GM03348 (cell line): ENCODE results near the gene PDHX.
"Not testable (repeated sequence)": the region's sequence is repeated elsewhere in the genome, so short reads cannot be mapped to it uniquely, and the experiment has no call there.

Experiments
- DNase-seq: peaks from one replicate; pipeline ENCODE4 v3.0.0; 2012; ENCODE audit warnings: low spot score

PDHX gene

DNA sequence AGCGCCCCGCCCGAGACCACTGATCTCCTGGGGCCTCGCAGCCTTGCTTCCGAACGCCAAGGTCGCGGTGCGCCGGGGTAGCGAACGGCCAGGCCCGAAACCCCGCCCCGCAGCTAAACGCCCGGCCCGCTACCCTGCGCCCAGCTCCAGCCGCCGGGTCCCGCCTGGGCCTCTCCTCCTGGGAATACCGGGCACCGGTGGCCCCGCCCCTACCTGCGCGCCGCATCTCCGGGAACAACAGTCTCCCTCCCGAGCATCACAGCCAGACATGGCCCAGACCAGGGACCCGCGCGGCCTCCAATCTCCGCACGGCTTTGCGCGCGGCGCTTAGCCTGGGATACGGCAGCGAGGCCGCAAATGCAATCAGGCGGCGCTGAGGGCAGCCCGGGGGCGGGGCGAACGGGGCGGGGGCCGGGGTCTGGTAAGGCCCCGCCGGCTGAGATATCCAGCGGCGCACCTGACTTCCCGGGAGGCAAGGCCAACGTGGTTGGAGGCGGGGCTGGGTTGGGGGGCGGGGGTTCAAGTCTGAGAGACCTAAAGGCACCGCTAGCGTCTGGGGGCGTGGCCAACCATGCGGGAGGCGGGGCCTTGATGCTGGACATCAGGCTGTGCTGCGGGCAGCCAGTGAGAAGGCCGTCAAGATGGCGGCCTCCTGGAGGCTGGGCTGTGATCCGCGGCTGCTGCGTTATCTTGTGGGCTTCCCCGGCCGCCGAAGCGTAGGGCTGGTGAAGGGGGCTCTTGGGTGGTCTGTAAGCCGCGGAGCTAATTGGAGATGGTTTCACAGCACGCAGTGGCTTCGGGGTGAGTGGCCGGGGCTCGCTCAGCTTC is at the start of gene PDHX, which contains the start of gene APIP:
Gene PDHX, plus strand, starts transcription at position 604 of the 828 bp plus-strand sequence. Its CDS starts 38 bp downstream, at position 642.
Gene APIP, minus strand, starts transcription at position 365 of the 828 bp plus-strand sequence. Its CDS starts 95 bp downstream, at position 270.
- peak; percentile 99 for DNase-seq

DNA sequence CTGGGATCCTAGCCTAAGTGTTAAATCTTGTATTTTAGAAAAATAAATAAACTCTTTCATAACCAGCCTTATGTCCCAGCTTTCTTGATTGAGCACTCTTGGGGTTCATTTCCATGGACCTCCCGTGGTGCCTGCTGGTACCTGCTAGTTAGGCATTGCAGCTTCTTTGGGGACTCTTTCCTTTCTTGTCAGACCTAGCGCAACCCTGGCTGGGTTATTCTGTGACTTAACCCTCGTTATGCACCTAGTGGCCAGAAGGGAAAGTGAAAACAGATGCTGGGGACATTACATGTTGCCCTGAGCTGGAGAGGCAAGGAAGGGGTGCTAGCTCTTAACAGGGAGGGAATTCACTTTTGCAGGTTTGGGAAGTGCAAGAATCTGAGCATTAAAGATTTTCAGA is 47.0 kb upstream of the PDHX start:
- DNase-seq = no peak

DNA sequence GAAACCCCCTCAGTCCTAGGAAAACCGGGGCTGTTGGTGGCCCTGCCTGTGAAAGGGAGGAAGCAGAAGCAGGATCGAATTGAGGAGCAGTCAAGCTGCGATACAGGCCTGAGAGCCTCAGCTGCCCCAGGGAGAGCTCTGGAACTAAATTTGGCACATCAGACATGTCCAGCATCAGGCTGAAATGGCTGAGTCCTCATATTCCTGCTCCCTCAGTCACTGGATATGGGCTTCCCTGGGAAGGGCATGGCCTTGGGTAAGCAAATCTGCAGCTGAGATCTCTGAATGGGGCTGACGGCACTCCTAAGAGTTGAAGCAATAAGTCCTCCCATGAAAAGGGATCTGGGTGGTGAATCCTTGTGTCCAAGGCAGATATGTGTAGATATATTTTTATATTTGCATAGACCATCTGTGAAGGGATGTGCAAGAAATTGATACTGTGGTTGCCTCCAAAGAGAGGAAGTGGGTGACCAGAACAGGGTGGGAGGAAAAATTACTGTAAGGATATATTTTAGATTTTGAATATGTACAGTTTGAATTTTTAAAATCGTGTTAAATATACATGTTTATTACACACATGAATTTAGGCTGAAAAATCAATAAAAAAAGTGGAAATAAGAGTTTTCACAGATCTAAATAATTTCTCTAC is 45.7 kb upstream of the PDHX start:
- no peak for DNase-seq

DNA sequence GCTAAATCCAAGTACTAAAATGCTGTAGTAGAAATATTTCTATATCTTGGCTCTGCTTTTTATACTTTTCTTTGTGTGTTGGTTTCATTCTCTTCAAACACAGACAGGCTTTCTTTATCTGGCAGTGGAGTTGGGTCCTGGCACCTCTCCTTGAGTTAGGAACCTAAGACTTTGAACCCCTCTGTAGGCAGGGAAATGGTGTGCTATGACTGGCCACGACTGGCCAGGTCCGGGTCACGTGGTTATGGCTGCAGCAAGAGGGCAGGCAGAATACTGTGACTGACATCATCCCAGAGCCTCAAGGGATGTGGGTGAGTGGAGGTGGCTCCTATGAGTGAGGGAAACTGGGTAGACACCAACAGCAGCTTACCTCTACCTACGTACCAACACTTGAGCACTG is 42.2 kb upstream of the PDHX start:
- no peak for DNase-seq

DNA sequence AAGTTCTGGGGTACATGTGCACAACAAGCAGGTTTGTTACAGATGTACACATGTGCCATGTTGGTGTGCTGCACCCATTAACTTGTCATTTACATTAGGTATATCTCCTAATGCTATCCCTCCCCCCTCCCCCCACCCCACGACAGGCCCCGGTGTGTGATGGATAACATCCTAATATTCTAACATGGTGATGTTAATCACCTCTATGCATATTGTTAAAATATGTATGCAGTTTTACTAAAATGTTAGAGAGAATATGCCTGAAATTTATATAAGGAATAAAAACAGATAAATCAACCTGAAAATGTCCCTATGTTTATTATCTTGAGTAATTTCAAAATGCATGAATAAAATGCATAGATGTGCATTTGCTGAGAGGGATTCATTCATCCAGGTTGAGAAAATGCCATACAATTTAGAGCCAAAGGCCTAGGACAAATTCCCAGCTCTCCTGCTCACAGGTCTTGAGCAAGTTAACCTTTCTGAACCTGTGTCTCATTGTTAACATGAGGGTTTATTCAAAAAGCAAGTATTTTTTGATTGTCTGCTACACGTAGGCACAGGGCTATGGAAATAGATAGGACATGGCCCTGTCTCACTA is 38.9 kb upstream of the PDHX start:
- DNase-seq = no peak

DNA sequence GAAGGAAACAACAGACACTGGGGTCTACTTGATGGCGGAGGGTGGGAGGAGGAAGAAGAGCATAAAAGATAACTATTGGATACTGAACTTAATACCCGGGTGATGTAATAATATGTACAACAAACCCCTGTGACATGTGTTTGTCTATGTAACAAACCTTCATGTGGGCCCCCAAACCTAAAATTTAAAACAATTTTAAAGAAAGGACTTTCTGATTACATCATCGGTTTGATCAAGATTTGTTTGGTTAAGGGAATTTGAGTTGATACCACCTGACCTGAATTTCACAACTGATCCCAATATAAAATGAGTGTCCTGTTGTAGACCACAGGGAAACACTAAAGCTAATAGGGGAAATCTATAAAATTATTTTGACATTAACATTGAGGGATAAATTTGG is 34.5 kb upstream of the PDHX start:
- DNase-seq = no peak

DNA sequence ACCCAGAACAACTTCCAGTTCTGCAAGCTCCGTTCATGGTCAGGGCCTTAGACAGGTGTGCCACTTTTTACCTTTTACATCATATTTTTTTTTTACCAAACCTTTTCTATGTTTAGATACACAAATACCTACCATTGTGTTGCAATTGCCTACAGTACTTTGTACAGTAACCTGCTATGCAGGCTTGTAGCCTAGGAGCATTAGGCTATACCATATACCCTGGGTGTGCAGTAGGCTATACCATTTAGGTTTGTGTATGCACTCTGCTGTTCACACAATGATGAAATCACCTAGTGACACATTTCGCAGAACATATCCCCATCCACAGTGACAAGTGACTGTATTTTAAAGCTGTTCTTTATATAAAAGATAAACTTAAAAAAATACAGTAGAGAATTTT is 29.8 kb upstream of the PDHX start:
- DNase-seq = no peak

DNA sequence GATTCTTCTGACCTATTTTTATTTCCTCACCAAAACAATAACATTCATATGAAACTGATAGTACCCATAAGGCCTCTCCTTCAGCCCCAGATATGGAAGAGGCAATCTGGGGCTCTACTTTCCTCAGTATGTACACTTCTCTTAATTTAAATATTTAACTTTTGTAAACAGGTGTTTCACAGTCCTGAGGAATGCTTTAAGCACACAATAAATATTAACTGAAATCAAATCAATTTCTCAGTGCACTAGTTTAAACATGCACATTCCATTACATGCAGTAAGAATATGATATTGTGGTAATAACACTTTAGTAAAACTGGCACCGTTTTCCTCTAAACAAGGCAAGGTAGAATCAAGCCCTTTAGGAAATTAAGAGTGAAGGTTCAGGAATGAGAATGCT is 29.2 kb upstream of the PDHX start:
- no peak for DNase-seq

DNA sequence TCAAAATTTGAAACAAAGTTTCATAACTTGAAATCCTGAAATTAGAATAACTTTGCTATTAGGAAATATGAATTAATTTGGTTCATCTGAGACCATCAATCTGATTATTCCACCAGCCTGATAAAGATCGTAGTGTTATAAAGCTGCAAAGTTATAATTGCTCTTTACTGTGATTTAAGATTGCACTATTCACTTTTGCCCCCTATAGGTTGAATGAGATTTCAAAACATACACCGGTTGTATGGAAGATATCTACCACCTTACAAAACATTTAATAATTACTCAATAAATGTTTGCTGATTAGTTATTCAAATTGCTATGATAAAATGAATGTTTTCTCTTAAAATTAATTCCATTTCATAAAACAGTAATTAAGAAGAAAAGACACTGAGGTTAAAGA is 26.3 kb upstream of the PDHX start:
- no peak for DNase-seq

DNA sequence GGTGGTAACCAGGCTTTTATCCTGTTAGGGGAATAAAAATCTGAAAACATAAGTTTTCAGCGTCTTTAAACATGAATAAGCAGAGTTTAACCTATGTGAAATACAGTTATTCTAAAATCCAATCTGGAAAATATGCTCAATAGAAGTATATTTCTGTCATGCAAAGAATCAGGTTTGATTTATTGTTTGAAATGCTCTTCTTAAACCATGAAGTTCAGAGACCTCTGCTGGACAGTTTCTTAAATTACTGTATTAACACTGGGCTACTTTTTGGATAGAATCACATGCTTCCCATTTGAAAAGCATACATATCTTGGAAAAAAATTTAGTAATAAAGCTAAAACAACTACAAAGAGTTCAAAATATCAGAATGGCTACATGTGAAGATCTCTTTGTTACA is 25.6 kb upstream of the PDHX start:
- DNase-seq = peak; percentile 32

DNA sequence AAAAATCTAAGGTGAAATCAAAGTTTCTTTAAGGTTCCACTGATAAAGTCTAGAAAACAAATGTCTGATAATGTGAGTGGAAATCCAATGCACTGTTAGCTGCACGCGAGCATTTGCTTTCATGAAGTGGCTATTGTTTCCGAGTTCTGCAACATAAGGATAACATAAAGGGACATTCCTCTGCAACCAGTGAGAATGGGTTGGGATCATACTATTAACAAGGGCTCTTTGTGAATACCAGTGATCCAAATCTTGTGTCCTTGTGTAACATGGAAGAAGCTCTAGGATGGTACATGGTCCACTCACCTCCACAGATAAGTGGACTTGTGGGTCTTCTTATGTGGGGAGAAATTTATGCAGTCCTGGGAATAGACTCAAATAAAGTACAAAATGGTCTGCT is 24.8 kb upstream of the PDHX start:
- DNase-seq = no peak

DNA sequence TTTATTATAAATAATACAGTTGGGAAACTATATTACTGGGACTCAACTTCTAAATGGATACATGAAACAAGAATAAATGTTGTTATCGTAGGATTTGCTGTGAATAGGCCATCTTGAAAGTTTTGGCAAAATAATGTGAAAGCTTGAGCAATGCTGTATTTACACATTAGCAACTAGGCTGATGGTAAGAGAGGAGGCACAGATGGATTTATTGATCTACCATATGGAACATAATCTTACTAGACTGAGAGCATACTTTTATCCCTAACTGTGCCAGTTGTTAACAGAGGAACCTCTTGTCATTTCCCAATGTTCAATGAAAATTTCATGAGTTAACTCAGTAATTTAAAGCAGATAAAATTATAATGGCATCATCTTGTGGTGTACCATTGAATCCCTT is 23.0 kb upstream of the PDHX start:
- DNase-seq = no peak

DNA sequence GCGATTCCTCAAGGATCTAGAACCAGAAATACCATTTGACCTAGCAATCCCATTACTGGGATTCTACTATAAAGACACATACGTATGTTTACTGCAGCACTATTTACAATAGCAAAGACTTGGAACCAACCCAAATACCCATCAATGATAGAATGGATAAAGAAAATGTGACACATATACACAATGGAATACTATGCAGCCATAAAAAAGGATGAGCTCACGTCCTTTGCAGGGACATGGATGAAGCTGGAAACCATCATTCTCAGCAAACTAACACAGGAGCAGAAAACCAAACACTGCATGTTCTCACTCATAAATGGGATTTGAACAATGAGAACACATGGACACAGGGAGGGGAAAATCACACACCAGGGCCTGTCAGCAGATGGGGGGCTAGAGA is 20.2 kb upstream of the PDHX start:
- DNase-seq = not testable (repeated sequence)

DNA sequence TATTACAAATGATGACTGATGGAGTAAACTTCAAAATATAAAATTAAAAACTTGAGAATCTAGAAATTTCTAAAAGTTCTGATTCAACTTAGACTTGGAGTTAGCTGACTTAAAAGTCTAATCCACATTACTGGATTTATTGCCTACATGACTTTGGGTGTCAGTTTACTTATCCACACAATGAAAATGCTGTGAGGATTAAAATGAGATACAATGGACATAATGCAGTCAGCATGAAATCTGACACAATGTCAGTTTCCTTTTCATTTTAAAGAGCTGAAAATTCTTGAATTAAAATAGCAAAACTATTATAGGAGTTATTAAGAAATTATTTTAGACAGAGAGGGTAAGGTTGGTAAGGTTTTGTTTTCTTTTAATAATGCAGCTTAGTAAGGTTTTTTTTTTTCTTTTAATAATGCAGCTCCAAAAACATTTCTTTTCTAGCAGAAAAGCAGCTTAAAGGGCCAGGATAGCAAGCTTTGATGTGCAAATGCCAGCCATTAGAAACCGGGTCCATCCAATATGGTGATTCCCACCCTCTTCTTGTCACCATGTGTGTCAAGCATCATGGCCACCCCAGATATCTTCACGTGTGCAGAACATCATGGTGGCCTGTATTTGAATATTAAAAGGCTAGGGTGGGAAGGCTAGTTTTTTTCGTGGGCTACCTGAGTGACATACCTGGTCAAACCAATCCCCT is 19.1 kb upstream of the PDHX start:
- no peak for DNase-seq

DNA sequence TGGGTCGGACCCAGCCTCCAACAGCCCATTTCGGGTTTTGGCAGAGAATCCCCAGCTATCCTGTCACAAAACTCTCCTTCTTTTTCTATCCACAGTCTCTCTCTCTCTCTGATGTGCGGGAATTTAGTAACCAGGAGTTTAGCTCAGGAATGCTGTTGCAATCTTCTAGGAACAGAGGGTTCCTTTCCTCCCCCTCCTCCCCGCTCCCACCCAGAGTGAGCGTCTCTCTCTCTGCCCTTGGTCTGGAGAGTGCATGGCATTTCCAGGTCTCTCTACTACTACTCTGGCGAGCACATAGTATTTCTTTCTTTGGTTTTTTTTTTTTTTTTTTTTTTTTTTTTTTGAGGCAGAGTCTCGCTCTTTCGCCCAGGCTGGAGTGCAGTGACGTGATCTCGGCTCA is 17.9 kb upstream of the PDHX start:
- no peak for DNase-seq

DNA sequence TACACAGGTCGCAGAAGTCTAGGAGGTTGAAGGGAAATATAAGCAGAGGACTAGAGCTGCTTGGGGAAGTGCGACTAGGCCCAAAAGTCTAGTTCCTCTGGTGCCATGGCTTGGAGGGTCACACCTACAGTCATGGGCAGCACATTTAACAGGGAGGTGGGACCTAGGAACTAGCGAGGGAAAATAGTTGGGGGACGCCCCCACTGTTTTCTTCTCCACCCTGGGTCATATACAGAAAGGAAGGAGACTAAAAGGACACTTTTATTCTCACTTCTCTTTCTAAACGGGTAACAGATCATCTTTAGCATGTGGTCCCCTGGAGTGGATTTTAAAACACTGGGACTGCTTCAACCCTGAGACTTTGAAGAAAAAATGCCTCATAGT is 16.8 kb upstream of the PDHX start:
- DNase-seq = no peak

DNA sequence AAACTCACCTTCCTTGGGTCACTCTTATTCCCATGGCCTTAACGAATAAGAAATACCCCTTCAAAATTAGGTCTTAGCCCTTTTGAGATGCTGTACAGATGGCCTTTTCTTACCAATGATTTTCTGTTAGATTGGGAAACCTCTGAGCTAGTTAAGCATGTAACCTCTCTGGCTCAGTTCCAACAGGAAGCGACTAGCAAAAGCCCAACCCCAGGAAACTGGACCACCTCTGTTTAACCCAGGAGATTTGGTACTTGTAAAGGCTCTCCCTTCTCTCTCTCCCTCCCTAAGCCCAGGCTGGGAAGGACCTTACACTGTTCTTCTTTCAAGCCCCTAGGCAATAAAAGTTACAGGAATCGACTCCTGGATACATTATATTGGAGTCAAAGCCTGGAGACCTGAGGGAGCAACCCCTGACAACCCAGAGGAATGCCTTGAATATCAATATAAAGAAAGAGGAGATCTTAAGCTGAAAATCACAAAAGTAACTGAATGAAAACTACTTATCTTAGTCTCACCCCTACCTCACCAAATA is 11.9 kb upstream of the PDHX start:
- DNase-seq = no peak

DNA sequence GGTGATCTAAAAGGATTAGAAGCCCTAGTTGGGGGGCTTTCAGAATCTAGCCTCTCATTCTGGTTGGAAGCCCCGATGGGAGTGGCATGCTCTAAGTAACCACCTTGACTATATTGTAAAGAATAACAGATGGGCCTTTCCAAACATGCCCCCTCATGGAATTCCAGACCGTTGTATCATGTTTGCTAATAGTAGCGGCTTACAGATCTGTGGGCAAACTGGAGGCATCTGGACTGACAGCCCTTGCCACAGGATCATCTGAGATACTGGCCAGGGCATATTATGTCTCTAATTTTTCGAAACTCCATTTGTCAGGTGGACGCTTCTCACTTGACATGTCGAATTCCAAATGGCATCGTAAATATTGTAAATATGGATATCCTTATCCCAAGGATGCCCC is 10.8 kb upstream of the PDHX start:
- DNase-seq = no peak

DNA sequence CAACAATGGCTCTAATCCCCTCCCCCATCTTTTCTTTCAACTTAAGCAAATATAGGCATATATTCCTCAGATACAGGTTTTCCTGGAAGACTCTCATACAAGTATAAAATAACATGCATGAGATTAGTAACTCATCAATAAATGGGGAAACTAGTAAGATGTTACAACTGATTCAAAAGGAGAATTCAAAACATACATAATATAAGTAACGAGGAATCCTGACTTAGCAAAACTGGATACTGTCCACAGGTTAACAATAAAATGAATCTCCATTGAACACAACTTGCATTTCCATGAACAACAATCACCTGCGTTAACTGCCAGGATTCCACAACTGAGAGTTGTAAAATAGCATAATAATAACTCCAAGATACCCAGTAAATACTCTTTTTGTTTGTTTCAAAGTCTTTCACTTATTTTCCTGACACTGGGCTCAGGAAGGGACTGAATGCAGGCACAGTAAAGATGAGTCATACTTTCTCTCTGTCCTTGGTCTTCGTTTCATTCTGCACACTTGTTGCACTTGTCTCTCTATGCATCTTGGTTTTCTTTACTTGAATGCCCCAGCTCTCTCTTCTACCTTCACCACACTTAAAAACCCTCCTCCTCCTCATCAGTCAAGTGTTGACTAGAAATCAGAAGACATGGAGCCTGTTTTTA is 8.4 kb upstream of the PDHX start:
- no peak for DNase-seq

DNA sequence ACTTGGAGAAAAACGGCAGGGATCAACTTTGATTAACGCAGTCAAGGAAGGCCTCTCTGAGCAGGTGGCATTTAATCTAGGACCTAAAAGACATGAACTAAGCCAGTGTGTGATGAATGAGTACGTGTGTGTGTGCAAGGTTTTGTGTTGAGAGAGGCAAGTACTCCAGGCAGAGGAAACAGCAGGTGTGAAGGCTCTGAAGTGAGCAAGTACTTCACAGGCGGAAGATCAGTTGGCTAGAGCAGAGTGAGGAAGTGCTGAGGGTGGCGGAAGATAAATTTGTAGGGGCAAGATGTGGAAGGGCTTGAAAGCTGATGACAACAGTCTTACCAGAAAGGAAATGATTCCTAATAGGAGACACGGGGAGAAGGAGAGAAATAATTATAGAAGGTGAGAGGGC is 7.0 kb upstream of the PDHX start:
- no peak for DNase-seq

DNA sequence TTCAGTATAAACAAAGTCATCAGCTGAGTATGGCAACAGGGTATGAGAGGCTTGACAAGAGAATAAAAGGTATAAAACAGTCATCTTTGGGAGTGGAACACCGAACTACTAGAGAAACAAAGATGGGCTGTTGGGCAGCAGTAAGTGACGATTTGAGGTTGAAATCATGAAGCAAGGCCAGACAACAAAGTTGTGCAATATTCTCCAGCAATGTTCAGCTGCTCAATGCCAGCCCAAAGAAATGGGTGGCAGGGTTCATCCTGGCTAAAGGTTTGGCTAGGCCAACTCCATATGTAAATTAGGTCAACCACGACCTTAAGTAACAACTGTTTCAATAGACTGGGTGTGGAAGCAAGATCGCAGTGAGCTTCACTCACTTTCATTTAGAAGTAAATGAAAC is 6.5 kb upstream of the PDHX start:
- no peak for DNase-seq

DNA sequence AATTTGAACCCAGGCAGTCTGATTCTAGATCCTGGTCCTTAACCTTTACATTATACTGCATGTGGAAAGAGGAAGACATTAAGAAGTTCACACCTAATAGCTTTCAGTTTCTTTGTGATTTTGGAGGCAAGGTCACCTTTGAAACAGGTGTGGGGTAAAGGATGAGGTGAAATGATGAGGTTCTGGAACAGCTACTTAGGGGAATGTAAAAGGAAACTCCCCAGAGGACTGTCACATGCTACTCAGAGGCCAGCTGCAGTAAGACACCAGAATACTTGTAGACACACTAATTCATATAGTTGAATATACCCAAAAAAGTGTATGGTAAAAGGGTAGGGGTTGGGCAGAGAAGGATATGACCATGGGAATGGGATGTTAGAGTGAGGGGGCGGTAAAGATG is 5.6 kb upstream of the PDHX start:
- no peak for DNase-seq
